CD4-positive, CD25-positive, alpha-beta regulatory T cell (primary cell): ENCODE results near the gene PLEKHH2. TPM values are rescaled to one million over a fixed set of nuclear protein-coding genes. Genes with fewer than 3 reads are reported as not detected.

Experiments used
- ATAC-seq, 2 donors: fragments of 150-1000 bp; cut with Tn5 transposase; one replicate each; pipeline ENCODE4 v1.10.0; 2021; ENCODE audit warnings: low read depth in 2 of 2, moderate number of reproducible peaks in 2 of 2, moderate library complexity in 1 of 2
- DNase-seq, 3 donors: peaks; one replicate each; pipeline versions ENCODE4 v3.0.0 to v3.0.0-alpha.2; 2012 to 2022; ENCODE audit warnings: mixed read lengths in 1 of 3
- H3K27ac ChIP-seq: one replicate; pipeline ENCODE4 v1.7.0; 2013; ENCODE audit warnings: mild to moderate bottlenecking, low read length; ENCODE audit not compliant: insufficient read depth, poor library complexity, severe bottlenecking
- H3K27me3 ChIP-seq: one replicate; pipeline ENCODE4 v1.7.0; 2013; ENCODE audit warnings: low read length; ENCODE audit not compliant: control insufficient read depth, insufficient read depth
- H3K36me3 ChIP-seq: one replicate; pipeline ENCODE4 v1.7.0; 2013; ENCODE audit warnings: mild to moderate bottlenecking, low read length, moderate library complexity; ENCODE audit not compliant: control insufficient read depth, insufficient read depth
- H3K4me1 ChIP-seq: 2 replicates; pipeline ENCODE4 v1.7.0; 2013; ENCODE audit warnings: mild to moderate bottlenecking, low read length; ENCODE audit not compliant: insufficient read depth, control insufficient read depth, poor library complexity, severe bottlenecking
- H3K4me3 ChIP-seq: one replicate; pipeline ENCODE4 v1.7.0; 2013; ENCODE audit warnings: low read depth, mild to moderate bottlenecking, low read length, moderate library complexity
- H3K9me3 ChIP-seq, 2 experiments: 1 replicate in 1 of 2; 2 replicates in 1 of 2; pipeline ENCODE4 v1.7.0; 2013; ENCODE audit warnings: low read length in 2 of 2, mild to moderate bottlenecking in 1 of 2, moderate library complexity in 1 of 2; ENCODE audit not compliant: control insufficient read depth in 2 of 2
- H3K27ac Mint-ChIP-seq, 3 donors: one replicate each; pipeline ENCODE4 v1.8.0; 2020 to 2022; ENCODE audit warnings: mild to moderate bottlenecking in 3 of 3, mixed read lengths in 3 of 3, moderate library complexity in 2 of 3
- H3K27me3 Mint-ChIP-seq: one replicate; pipeline ENCODE4 v1.8.0; 2022; ENCODE audit warnings: mild to moderate bottlenecking, mixed read lengths
- H3K36me3 Mint-ChIP-seq: one replicate; pipeline ENCODE4 v1.8.0; 2020; ENCODE audit warnings: mixed read lengths
- H3K4me1 Mint-ChIP-seq, 4 donors: one replicate each; pipeline ENCODE4 v1.8.0; 2020 to 2022; ENCODE audit warnings: mixed read lengths in 4 of 4, mild to moderate bottlenecking in 1 of 4
- H3K4me3 Mint-ChIP-seq, 4 donors: one replicate each; pipeline ENCODE4 v1.8.0; 2020 to 2022; ENCODE audit warnings: mild to moderate bottlenecking in 4 of 4, mixed read lengths in 4 of 4, moderate library complexity in 3 of 4
- H3K9me3 Mint-ChIP-seq, 7 donors: one replicate each; pipeline ENCODE4 v1.8.0; 2020 to 2022; ENCODE audit warnings: mixed read lengths in 7 of 7, mild to moderate bottlenecking in 3 of 7, moderate library complexity in 2 of 7
- polyA plus RNA-seq, 4 donors: library from polyadenylated mRNA; unstranded; fragments of 300-500 nt; fragmentation: Illumina TruSeq; gene quantifications; one replicate each; pipeline ENCODE4 v1.2.3, GENCODE V29; 2021
- total RNA-seq: library from RNA; stranded (reverse); gene quantifications from one replicate; pipeline ENCODE4 v1.2.3, GENCODE V29; 2022

Gene PLEKHH2
- total and polyA plus RNA-seq, 5 donors from 2014 or later, result 0.18 to 1.2 (median 0.20) TPM; not detected in 2

GRCh38 chr2:43737855-43738254 is 100.8 kb downstream of the PLEKHH2 start:
- Mint-ChIP-seq H3K9me3 (peaks cover 0 to 2% (median 0%) of the 10 kb centered on the region in 7 donors), H3K4me3 (no peak overlapping the region), H3K4me1 (no peaks in the 10 kb centered on the region), H3K27me3 (peaks cover 37% of the 10 kb centered on the region), H3K36me3 (no peaks in the 10 kb centered on the region), H3K27ac (no peak overlapping the region)
- H3K4me3 ChIP-seq, result no peak overlapping the region
- DNase-seq (no peak), ATAC-seq (no peak)
- H3K27ac ChIP-seq, result no peak overlapping the region
- no peaks in the 10 kb centered on the region for H3K9me3 ChIP-seq
- no peaks in the 10 kb centered on the region for H3K27me3 ChIP-seq
- H3K36me3 ChIP-seq, result no peaks in the 10 kb centered on the region
- H3K4me1 ChIP-seq, result no peaks in the 10 kb centered on the region

DNA sequence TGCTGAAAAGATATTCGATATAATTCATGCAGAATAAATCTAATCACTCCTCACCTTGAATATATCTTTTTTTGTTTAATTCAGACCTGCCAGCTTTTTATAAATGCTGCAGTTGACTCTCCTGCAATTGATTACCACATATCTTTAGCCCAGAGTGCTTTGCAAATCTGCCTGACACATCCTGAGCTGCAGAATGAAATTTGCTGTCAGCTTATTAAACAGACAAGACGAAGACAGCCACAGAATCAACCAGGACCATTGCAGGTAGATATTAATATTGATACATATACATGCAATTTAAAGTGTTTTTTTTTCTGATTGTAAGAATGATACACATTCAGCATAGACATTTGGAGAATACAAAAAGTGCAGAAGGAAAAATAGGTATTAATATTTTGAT is 101.2 kb downstream of the PLEKHH2 start:
- DNase-seq (no peak), ATAC-seq (no peak)
- H3K36me3 Mint-ChIP-seq, result no peaks in the 10 kb centered on the region
- H3K4me3 Mint-ChIP-seq, result no peak overlapping the region
- H3K4me1 Mint-ChIP-seq, result no peaks in the 10 kb centered on the region
- Histone ChIP-seq H3K36me3 (no peaks in the 10 kb centered on the region), H3K27me3 (no peaks in the 10 kb centered on the region), H3K4me3 (no peak overlapping the region), H3K4me1 (no peaks in the 10 kb centered on the region), H3K27ac (no peak overlapping the region), H3K9me3 (no peaks in the 10 kb centered on the region)
- H3K27ac Mint-ChIP-seq, result no peak overlapping the region
- H3K9me3 Mint-ChIP-seq, result peaks cover 0 to 2% (median 0%) of the 10 kb centered on the region in 7 donors
- H3K27me3 Mint-ChIP-seq, result peaks cover 37% of the 10 kb centered on the region

- no peaks in the 10 kb centered on the region for H3K9me3 Mint-ChIP-seq
Measured at GRCh38 chr2:43743706-43744105, 106.6 kb downstream of the PLEKHH2 start.

DNA sequence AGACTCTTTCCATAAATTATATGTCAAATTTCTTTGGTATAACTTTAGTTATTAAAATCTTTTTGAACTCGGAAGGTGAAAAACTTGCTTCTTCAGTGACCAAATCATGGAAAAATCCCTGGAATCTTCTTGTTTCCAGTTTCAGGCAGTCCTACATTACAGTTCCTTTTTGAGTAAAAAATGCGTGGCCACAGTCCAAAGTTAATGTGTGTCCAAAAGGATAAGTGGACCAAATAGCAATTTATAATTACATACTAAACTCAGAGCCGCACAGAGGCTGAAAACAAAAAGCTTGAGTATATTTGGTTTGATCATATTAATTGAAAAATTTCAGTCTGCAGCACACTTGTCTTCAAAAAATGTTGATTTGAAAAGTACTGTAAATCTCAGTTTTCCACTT is 108.4 kb downstream of the PLEKHH2 start:
- no peaks in the 10 kb centered on the region for H3K4me1 ChIP-seq
- no peaks in the 10 kb centered on the region for H3K9me3 ChIP-seq
- H3K27me3 ChIP-seq, result no peaks in the 10 kb centered on the region
- DNase-seq, result no peak
- H3K36me3 ChIP-seq, result no peaks in the 10 kb centered on the region
- H3K4me1 Mint-ChIP-seq, result no peaks in the 10 kb centered on the region
- H3K27me3 Mint-ChIP-seq, result peaks cover 12% of the 10 kb centered on the region
- no peak overlapping the region for H3K4me3 ChIP-seq
- no peak overlapping the region for H3K27ac Mint-ChIP-seq
- ATAC-seq, result no peak
- H3K36me3 Mint-ChIP-seq, result no peaks in the 10 kb centered on the region
- no peak overlapping the region for H3K4me3 Mint-ChIP-seq
- no peaks in the 10 kb centered on the region for H3K9me3 Mint-ChIP-seq
- H3K27ac ChIP-seq, result no peak overlapping the region

More at GRCh38 chr2:43743706-43744105, 106.6 kb downstream of the PLEKHH2 start:
- Histone ChIP-seq H3K9me3 (no peaks in the 10 kb centered on the region), H3K4me1 (no peaks in the 10 kb centered on the region), H3K4me3 (no peak overlapping the region), H3K27me3 (no peaks in the 10 kb centered on the region), H3K27ac (no peak overlapping the region), H3K36me3 (no peaks in the 10 kb centered on the region)
- DNase-seq (no peak), ATAC-seq (no peak)
- H3K27ac Mint-ChIP-seq, result no peak overlapping the region
- H3K36me3 Mint-ChIP-seq, result no peaks in the 10 kb centered on the region
- peaks cover 19% of the 10 kb centered on the region for H3K27me3 Mint-ChIP-seq
- H3K4me3 Mint-ChIP-seq, result no peak overlapping the region
- no peaks in the 10 kb centered on the region for H3K4me1 Mint-ChIP-seq

DNA sequence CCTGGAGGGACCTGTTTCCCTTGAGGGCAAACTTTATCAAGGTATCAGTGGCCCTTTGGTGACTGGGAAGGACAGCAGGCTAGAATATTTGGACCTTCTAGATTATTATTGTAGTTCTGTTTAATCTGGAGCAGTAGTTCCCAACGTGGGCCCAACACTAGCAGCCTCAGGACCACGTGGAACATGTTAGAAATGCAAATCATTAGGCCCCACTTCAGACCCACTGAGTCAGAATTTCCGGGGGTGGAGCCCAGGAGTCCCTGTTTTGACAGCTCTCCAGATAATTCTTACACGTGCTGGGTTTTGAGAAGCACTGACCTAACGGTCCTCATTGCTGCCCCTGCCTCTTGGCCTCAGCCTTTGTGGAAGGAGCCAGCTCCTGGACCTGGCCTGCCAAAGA is 111.3 kb downstream of the PLEKHH2 start:
- H3K27ac Mint-ChIP-seq, result no peak overlapping the region

GRCh38 chr2:43749583-43749982 is 112.5 kb downstream of the PLEKHH2 start:
- no peak overlapping the region for H3K27ac ChIP-seq
- H3K4me1 ChIP-seq, result no peaks in the 10 kb centered on the region
- Mint-ChIP-seq H3K4me3 (no peak overlapping the region), H3K4me1 (no peaks in the 10 kb centered on the region), H3K27ac (no peak overlapping the region), H3K9me3 (peaks cover 0 to 1% (median 0%) of the 10 kb centered on the region in 7 donors), H3K36me3 (no peaks in the 10 kb centered on the region), H3K27me3 (peaks cover 16% of the 10 kb centered on the region)
- H3K4me3 ChIP-seq, result no peak overlapping the region
- DNase-seq (no peak), ATAC-seq (no peak)
- no peaks in the 10 kb centered on the region for H3K9me3 ChIP-seq
- no peaks in the 10 kb centered on the region for H3K36me3 ChIP-seq
- H3K27me3 ChIP-seq, result peaks cover 2% of the 10 kb centered on the region

More for the DNA sequence above, 111.3 kb downstream of the PLEKHH2 start:
- Mint-ChIP-seq H3K36me3 (no peaks in the 10 kb centered on the region), H3K4me3 (no peak overlapping the region), H3K27me3 (peaks cover 23% of the 10 kb centered on the region), H3K9me3 (peaks cover 0 to 1% (median 0%) of the 10 kb centered on the region in 7 donors), H3K4me1 (no peaks in the 10 kb centered on the region)
- ATAC-seq (no peak), DNase-seq (no peak)
- Histone ChIP-seq H3K36me3 (no peaks in the 10 kb centered on the region), H3K27me3 (peaks cover 2% of the 10 kb centered on the region), H3K27ac (no peak overlapping the region), H3K9me3 (no peaks in the 10 kb centered on the region), H3K4me3 (no peak overlapping the region), H3K4me1 (no peaks in the 10 kb centered on the region)

DNA sequence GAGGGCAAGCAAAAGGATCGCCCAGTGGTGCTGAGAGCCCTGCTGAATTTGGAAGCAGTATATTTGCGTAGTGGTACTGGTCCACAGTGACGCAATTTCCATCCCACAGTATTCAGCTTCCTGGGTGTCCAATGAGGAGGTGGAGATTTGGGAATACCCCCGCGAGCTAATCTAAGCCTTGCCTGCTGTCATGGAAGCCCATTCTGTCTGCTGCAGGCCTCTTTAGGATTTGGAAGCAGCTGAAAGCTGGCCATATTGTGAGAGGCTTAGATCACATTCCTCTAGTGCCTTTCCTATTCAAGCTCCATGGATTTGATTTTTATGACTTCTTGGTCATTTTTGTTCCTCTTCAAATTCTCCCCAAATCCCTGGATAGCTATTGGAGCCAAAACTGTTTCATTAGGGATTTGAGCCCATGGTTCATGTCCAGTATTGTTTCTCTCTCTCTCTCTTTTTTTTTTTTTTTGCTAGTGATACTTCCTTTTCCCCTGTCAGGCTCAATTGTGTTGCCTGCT is 114.5 kb downstream of the PLEKHH2 start:
- H3K4me3 ChIP-seq, result no peak overlapping the region
- peaks cover 16% of the 10 kb centered on the region for H3K27me3 Mint-ChIP-seq
- peaks cover 0 to 1% (median 0%) of the 10 kb centered on the region in 7 donors for H3K9me3 Mint-ChIP-seq
- no peak overlapping the region for H3K27ac ChIP-seq
- H3K9me3 ChIP-seq, result no peaks in the 10 kb centered on the region
- H3K36me3 ChIP-seq, result no peaks in the 10 kb centered on the region
- H3K4me1 Mint-ChIP-seq, result no peaks in the 10 kb centered on the region
- ATAC-seq (no peak), DNase-seq (no peak)
- H3K27ac Mint-ChIP-seq, result no peak overlapping the region
- peaks cover 2% of the 10 kb centered on the region for H3K27me3 ChIP-seq
- no peak overlapping the region for H3K4me3 Mint-ChIP-seq
- H3K4me1 ChIP-seq, result no peaks in the 10 kb centered on the region
- no peaks in the 10 kb centered on the region for H3K36me3 Mint-ChIP-seq

GRCh38 chr2:43752302-43752701 is 115.2 kb downstream of the PLEKHH2 start:
- peaks cover 0 to 1% (median 0%) of the 10 kb centered on the region in 7 donors for H3K9me3 Mint-ChIP-seq
- no peak overlapping the region for H3K27ac ChIP-seq

More at GRCh38 chr2:43752302-43752701, 115.2 kb downstream of the PLEKHH2 start:
- no peaks in the 10 kb centered on the region for H3K36me3 ChIP-seq
- H3K27me3 ChIP-seq, result peaks cover 2% of the 10 kb centered on the region
- DNase-seq (no peak), ATAC-seq (no peak)
- Mint-ChIP-seq H3K4me3 (no peak overlapping the region), H3K4me1 (no peaks in the 10 kb centered on the region), H3K36me3 (no peaks in the 10 kb centered on the region), H3K27ac (no peak overlapping the region), H3K27me3 (peaks cover 16% of the 10 kb centered on the region)
- no peaks in the 10 kb centered on the region for H3K4me1 ChIP-seq
- no peaks in the 10 kb centered on the region for H3K9me3 ChIP-seq
- H3K4me3 ChIP-seq, result no peak overlapping the region
